NCI-H748 treated with DMSO at 0.1 percent for 48 hours (cell line): ENCODE results near the gene KRT2.

ENCODE experiments used
- DNase-seq: peaks from one replicate; lab custom pipeline; 2025; lab: John Stamatoyannopoulos, UW

The KRT2 gene

DNA sequence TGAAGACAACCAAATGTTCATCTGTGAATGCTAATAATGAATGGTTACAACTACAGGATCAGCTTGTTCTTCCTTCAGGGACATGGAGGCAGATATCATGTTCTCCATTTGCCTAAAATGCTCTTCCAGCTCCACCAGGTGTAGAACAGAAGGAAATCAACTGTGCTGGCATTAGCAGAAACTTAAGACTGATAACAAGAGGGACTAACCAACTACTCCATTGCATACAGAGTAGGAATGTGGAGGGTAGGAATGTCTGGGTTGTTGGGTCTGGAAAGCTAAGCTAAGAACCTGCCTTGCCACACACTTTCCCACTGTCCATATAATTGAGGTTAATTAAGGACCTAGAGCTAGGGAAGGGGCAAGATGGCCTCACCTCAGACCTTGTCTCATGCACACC, 11.4 kb upstream of the KRT2 start:
- no peak for DNase-seq

- DNase-seq, result no peak
Observed at GRCh38 chr12:52662918-52663229, 10.9 kb upstream of the KRT2 start.

DNA sequence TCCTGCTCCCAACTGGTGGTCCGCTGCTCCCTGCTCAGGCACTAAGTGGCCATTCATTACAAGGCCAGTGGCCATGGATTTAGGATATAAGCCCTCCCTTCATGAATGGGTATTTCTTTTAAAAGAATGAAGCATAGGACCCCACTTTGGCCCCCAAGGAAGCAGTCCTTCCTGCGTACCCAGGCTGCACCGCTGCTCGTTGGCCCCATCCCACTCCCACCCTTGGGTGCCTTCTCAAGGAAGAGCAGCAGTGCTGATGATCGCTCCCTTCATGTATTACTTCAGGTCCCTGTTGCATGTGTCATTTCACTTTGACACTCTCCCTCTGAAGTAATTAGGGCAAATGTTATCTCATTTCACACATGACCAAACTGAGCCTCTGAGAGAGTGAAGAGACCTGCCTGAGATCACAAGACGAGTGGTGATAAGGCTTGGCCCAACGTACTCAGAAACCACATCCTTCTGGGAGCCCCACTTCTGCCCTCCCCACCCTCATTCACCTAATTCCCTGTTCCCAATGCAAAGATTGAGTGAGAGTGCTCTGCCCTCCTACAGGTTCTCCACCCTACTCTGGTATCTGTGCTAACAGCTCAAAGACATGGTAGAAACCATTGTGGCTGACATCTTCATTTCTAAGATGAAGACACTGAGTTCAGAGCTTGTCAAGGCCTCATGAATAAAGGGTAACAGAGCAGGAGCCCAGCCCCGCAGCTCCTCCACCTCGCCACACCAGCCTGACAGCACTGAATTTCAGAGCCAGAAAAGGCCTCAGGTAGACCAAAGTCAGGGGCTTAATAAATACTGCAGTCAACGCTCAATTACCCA, 10.3 kb upstream of the KRT2 start:
- DNase-seq, result no peak

DNA sequence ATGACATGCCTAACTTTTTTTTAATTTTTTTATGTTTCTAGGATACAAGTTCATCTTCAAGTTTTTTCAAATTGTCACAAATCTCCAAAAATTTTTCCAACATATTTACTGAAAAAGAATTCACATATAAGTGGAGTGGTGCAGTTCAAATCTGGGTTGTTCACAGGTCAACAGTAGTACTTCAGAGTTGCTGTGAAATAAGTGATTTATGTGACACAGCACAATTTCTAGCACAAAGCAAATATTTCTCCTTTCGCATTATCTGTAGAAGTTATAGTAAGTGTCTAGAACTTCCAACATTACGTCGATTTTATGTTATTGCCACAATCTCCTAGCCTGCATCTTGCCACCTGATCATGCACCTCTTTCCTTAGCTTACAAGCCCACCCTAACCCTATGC, 9.7 kb upstream of the KRT2 start:
- DNase-seq, result no peak

DNA sequence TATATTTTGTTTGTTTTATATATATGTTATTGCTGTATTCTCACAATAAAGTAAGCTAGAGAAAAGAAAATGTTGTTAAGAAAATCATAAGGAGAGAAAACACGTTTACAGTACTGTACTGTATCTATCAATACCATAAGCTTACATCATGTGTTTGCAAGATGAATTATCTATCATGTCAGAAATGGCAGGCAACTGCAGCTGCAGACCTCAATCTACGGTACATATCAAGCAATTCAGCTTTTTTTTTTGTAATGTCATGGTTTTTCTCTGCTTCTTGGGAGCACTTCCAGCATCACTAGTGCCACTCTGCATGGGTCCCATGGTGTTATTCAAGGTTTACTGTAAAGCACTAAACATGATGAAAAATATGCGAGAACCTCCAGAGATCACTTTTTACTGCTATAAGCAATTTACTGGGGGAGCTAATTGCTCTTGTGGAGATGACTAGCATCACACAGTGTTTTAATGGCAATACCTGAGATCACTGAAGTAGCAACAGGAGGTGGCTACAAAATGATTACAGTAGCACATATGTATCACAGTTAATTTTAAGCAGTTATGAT, 9.0 kb upstream of the KRT2 start:
- DNase-seq, result no peak

DNA sequence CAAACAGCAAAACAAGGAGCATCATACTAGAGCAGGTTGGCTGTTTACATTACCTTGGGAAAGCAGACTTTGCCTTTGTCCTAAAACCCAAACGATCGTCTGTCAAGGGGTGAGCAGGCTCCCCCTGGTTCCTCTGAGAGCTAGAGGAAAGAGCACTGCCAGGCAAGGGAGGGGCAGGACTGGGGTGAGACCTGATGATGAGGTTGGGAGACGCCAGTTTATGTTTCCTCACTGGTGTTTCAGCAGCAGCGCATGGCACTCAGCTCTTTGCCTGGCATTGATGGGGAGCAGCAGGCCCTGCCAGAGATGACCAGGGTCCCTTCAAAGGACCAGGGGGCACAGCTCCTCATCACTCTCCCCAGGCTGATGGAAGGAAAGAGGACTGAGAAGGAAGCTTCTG, 7.9 kb upstream of the KRT2 start:
- DNase-seq, result no peak

- no peak for DNase-seq
Observed at GRCh38 chr12:52659395-52659794, 7.4 kb upstream of the KRT2 start.

DNA sequence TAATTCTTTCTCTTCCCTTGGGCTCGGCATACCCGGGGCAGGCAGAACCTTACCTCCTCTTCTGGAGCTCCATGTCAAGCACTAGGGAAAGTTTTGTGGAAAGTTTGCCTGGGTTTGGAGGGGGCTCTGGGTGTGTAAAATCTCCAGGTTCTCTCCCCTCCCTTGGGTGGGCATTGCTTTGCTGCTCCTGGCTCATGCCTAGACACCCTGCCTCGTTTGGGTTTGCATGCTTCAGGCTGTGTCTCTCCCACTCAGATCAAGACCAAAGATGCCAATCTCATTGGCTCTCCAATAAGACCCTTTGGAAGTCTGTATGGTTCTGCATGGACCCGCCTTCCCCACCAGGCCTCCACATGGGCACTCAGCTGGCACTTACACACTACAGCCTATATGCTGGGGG, 6.2 kb upstream of the KRT2 start:
- no peak for DNase-seq

GRCh38 chr12:52657250-52657902, 5.4 kb upstream of the KRT2 start:
- DNase-seq, result no peak

DNA sequence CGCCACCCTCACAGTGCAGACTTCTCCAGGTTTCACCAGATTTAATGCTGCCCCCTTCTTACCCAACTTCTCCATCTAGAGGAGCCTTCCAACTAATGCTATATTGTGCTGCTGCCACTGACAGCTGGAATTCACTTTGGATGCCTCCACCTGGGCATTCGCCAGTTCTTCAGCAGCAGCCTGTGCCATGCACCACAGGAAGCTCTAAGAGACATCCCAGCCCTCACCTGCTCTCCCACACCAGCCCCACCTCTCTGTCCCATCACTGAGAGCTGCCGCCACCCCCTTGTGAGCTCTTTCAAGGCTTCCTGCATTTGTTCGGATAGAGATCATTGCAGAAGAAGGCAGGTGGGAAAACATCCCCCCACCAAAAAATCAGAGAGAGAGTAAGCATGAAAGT, 4.6 kb upstream of the KRT2 start:
- no peak for DNase-seq

GRCh38 chr12:52655720-52656124, 3.7 kb upstream of the KRT2 start:
- no peak for DNase-seq

DNA sequence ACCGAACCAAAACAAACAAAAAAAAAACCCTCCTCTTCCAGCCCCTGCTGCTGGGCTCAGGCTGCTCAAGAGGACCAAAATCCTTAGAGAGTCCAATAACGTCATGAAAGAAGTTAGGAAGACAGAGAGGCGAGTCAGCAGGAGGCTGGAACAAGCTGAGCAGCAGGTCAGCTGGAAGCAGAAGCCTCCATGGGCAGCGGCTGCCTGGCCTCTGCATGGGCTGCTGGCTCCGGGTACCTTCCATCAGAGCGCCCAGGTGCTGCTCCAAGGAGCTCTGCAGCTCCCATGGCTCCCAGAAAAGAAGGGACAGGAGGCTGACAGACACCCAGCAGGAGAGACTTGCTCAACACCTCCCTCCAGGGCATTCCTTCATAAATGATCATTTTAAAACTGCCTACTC, 3.2 kb upstream of the KRT2 start:
- no peak for DNase-seq

DNA sequence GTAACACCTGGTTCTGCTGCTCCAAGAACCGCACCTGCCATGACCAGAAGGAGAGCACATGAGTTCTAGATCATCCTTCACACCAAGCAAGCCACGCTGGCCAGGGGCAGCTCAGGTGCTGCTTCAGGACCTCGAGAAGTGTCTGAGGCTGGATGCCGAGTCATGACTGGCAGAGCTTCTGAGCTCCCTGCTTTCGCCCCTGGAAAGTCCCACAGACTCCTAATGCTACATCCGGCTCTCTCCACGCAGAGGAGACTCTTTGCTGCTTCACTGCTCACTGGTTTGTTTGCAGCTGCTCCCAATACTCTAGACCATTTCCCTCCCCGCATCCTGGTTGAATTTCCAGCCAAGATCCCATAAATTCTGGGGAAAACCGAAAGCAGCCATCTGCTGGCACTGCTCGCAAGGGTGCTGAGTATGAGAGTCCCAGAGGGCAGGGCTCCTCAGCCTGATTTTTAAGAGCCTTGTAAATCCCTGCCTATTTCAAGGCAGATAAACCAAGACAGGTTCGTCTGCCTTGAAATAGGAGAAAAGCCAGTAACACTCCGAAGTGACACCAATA, 1.4 kb downstream of the KRT2 start:
- DNase-seq, result no peak

DNA sequence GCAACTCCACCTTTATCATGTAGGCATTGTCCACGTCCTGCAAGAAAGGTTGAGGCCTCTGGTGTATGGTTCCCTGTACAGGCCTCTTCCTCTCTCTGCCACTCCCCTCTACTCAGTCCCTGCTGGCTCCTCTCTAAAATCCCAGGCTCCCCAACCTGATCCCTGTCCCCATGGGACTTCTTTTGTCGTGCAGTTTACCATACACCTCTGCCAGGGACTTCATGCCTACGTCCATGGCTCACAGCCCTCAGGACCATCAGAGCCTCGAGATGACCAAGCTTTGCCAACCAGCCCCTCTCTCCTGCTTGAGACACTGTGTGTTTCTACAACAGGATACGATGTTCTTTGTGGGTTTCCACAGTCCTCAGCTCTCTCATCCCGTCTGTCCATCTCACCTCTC, 2.9 kb downstream of the KRT2 start:
- no peak for DNase-seq

- DNase-seq, result no peak
Observed at GRCh38 chr12:52648012-52648550, 3.9 kb downstream of the KRT2 start.

GRCh38 chr12:52647601-52648000, 4.4 kb downstream of the KRT2 start:
- DNase-seq, result no peak

GRCh38 chr12:52646613-52647012, 5.4 kb downstream of the KRT2 start:
- DNase-seq, result no peak

DNA sequence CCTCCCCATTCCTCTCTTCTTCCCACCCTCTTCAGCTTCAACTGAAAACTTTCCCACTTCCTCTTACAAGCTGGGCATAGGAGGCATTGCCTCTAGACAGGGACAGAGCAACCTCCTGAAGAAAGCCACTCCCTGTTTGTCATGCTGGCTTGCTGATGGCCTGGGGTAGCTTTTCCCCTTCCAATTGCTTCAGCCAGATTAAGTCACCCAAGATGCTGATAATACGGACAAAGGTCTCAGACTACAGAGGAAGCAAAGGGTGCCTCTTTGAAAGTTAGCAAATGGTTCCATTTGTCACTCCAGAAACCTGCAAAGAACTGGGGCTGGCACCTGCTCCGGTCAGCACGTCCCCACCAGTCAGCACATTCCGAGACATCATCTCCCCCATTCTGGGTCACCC, 6.0 kb downstream of the KRT2 start:
- no peak for DNase-seq

DNA sequence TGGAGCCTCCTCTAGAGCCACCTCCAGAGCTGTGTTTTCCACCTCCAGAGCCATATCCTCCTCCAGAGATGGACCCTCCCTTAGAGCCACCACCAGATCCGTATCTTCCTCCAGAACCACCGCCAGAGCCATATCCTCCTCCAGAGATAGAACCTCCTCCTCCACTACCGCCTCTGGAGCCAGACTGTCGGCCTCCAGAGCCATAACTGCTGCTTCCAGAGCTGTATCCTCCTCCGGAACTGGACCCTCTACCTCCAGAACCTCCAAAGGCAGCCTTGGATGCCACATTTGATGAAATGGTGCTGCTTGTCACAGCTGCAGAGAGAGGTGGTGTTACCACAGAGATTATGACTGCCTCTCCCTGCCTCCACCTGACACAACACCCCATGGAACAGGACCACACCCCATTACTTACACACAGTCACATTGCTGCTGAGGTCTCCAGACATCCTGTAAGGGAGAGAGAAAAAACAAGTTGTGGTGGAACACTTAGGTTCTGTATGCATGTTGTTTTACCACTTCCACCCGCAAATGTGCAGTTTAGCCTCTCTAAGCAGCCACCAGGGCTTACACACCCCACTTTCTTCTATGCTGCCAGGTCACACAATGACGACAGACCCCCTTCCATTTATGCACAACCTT, 6.8 kb downstream of the KRT2 start:
- no peak for DNase-seq

- DNase-seq, result no peak
Observed at GRCh38 chr12:52644078-52644415, 8.0 kb downstream of the KRT2 start.

- DNase-seq, result no peak
Observed at GRCh38 chr12:52643233-52644077, 8.6 kb downstream of the KRT2 start.

GRCh38 chr12:52641468-52641867, 10.5 kb downstream of the KRT2 start:
- no peak for DNase-seq
